AG09309 (cell line): ENCODE measurements around the gene GIGYF2.

ENCODE experiments used
- DNase-seq: peaks from one replicate; pipeline ENCODE4 v3.0.0-alpha.2; 2010; ENCODE audit warnings: low read depth
- H3K4me3 ChIP-seq: 2 replicates; pipeline ENCODE4 v1.5.1; 2011; ENCODE audit warnings: mild to moderate bottlenecking, low read depth, low read length, moderate library complexity; ENCODE audit not compliant: control insufficient read depth
- CTCF ChIP-seq: IDR thresholded peaks from 2 replicates; pipeline ENCODE4 v1.5.1; 2011; ENCODE audit warnings: mild to moderate bottlenecking, low read depth, low read length, inconsistent platforms; ENCODE audit not compliant: insufficient read depth, control insufficient read depth; ENCODE audit errors: missing control alignments

The GIGYF2 gene

GRCh38 chr2:232815569-232815968, 118.4 kb downstream of the GIGYF2 start:
- H3K4me3 ChIP-seq, result no peak overlapping the region
- DNase-seq, result no peak
- no peak for TF ChIP-seq CTCF

GRCh38 chr2:232816657-232817056, 119.5 kb downstream of the GIGYF2 start:
- TF ChIP-seq CTCF, result no peak
- no peak overlapping the region for H3K4me3 ChIP-seq
- DNase-seq, result no peak

- no peak overlapping the region for H3K4me3 ChIP-seq
- no peak for TF ChIP-seq CTCF
- DNase-seq, result no peak
These were observed 120.6 kb downstream of the GIGYF2 start for GRCh38 chr2:232817756-232818155.

GRCh38 chr2:232829988-232830387, 132.9 kb downstream of the GIGYF2 start:
- DNase-seq, result no peak
- no peak overlapping the region for H3K4me3 ChIP-seq
- no peak for TF ChIP-seq CTCF

- no peak for DNase-seq
- H3K4me3 ChIP-seq, result no peak overlapping the region
- TF ChIP-seq CTCF, result no peak
These were observed 134.4 kb downstream of the GIGYF2 start for GRCh38 chr2:232831496-232831895.

- TF ChIP-seq CTCF, result no peak
- DNase-seq, result no peak
- H3K4me3 ChIP-seq, result no peak overlapping the region
These were observed 136.7 kb downstream of the GIGYF2 start for GRCh38 chr2:232833830-232834229.

GRCh38 chr2:232835687-232836208, 138.6 kb downstream of the GIGYF2 start:
- DNase-seq, result no peak
- TF ChIP-seq CTCF, result no peak
- H3K4me3 ChIP-seq, result no peak overlapping the region
